NK-92 treated with Interleukin-12 subunit alpha and Interleukin-12 subunit beta, amount 100 ng/mL, for 24 hours (cell line): Measurements from ENCODE around the gene GNGT2.

Experiments
- DNase-seq: peaks from one replicate; lab custom pipeline; 2025; lab: John Stamatoyannopoulos, UW

GNGT2 gene

GRCh38 chr17:49170216-49170615, 40.2 kb downstream of the GNGT2 start:
- DNase-seq = no peak

GRCh38 chr17:49168706-49169105, 41.7 kb downstream of the GNGT2 start:
- no peak for DNase-seq

GRCh38 chr17:49165143-49165542, 45.2 kb downstream of the GNGT2 start:
- DNase-seq = no peak

- no peak for DNase-seq
Measured at GRCh38 chr17:49162866-49163265, 47.5 kb downstream of the GNGT2 start.

- no peak for DNase-seq
Measured at GRCh38 chr17:49157784-49158183, 52.6 kb downstream of the GNGT2 start.

- no peak for DNase-seq
Measured at GRCh38 chr17:49156256-49156655, 54.1 kb downstream of the GNGT2 start.
